ENCODE measurements around the gene FGA. TPM values are rescaled to one million over a fixed set of nuclear protein-coding genes. Genes with fewer than 3 reads are reported as not detected.

The FGA gene
- total and polyA plus RNA-seq, 10 of the 15 experiments (the other 5 are each of a cell fraction or from before 2014, with no cell fraction given), result 3.6 TPM; not detected in 9

GRCh38 chr4:154584259-154584658, 6.3 kb downstream of the FGA start (continued):
- TF ChIP-seq IRF5 (IDR thresholded peaks at IDR 0.05; ENCODE audit: borderline replicate concordance), result no peak
- no peak for TF ChIP-seq RB1 (IDR thresholded peaks at IDR 0.05; ENCODE audit: borderline replicate concordance)
- TF ChIP-seq SIN3A (IDR thresholded peaks at IDR 0.05; ENCODE audit: low read depth, low read length), result no peak
- TF ChIP-seq FOXK2 (IDR thresholded peaks at IDR 0.05), result no peak
- TF ChIP-seq, protein P1, sequence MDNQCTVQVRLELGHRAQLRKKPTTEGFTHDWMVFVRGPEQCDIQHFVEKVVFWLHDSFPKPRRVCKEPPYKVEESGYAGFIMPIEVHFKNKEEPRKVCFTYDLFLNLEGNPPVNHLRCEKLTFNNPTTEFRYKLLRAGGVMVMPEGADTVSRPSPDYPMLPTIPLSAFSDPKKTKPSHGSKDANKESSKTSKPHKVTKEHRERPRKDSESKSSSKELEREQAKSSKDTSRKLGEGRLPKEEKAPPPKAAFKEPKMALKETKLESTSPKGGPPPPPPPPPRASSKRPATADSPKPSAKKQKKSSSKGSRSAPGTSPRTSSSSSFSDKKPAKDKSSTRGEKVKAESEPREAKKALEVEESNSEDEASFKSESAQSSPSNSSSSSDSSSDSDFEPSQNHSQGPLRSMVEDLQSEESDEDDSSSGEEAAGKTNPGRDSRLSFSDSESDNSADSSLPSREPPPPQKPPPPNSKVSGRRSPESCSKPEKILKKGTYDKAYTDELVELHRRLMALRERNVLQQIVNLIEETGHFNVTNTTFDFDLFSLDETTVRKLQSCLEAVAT (IDR thresholded peaks at IDR 0.05), result no peak

DNA sequence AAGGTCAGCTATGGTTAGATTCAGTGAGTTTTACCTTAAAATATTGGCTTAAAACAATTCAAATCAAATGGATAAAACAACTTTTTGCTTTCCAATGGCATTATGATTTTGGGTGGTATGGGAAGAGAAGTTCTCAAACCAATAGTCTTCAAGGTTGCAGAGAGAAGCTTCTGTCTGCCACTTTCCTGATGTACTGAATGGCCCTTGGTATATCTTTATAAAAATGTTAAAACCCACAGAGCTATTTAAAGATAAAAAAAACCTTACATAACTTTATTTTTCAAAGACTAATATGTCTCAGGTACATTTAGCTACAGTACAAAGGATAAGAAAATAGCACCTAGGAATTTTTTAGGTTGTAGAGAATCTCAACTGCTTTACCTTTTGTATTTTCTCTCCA, 6.9 kb downstream of the FGA start:
- Histone ChIP-seq H3K4me2 (ENCODE audit: control insufficient read depth, insufficient read depth) (no peak overlapping the region), H3K9ac (ENCODE audit: control insufficient read depth, insufficient read depth, low read length) (no peak overlapping the region), H3K79me2 (ENCODE audit: control insufficient read depth, insufficient read depth, low read length) (no peaks in the 10 kb centered on the region), H3K27me3 (replicated peaks in 1 of 2; ENCODE audit: control insufficient read depth in 2 of 2, insufficient read depth in 2 of 2, low read length in 1 of 2) (no peaks in the 10 kb centered on the region; a peak in 1 of 4 replicates), H3K36me3 (ENCODE audit: control insufficient read depth in 2 of 2, insufficient read depth in 2 of 2, low read length in 1 of 2) (no peaks in the 10 kb centered on the region), H3K9me3 (replicated peaks; ENCODE audit: control insufficient read depth, insufficient read depth, low read length) (no peaks in the 10 kb centered on the region), H4K20me1 (ENCODE audit: control insufficient read depth, insufficient read depth) (no peaks in the 10 kb centered on the region), H3K4me1 (ENCODE audit: control insufficient read depth, insufficient read depth, low read length) (no peaks in the 10 kb centered on the region), H2AFZ (ENCODE audit: control insufficient read depth, low read depth, low read length) (no peak overlapping the region), H3K4me3 (no peak overlapping the region), H3K27ac (ENCODE audit: control insufficient read depth, insufficient read depth) (no peak overlapping the region)
- no peak for TF ChIP-seq E2F8 (IDR thresholded peaks at IDR 0.05; ENCODE audit: low read depth, partially characterized antibody)
- ATAC-seq (no peak), FAIRE-seq (no peak), DNase-seq (ENCODE audit: low read depth, low spot score) (no peak)
- ChIA-PET RAD21 (ENCODE audit: unreplicated experiment) (no interaction called here), POLR2A (no interaction called here), CTCF (no interaction called here), SMC1A (ENCODE audit: uncharacterized antibody, unreplicated experiment) (no interaction called here)
- intact Hi-C loops (cut with micrococcal nuclease; ENCODE audit: unreplicated experiment), result no loop called here
- BruUV-seq (replicated peaks), result no TSS peak
- in situ Hi-C loops (cut with MboI), result no loop called here

Measured in GM12878 (cell line).